HFFc6 (cell line): ENCODE results near the gene LAS1L. TPM values are rescaled to one million over a fixed set of nuclear protein-coding genes. Genes with fewer than 3 reads are reported as not detected.

Source experiments
- DNase-seq: peaks from one replicate; pipeline ENCODE4 v3.0.0-alpha.2; 2018
- H3K27ac Mint-ChIP-seq: 2 replicates; pipeline ENCODE4 v1.8.0; 2020; ENCODE audit warnings: mild to moderate bottlenecking, mixed read lengths
- H3K27me3 Mint-ChIP-seq: 2 replicates; pipeline ENCODE4 v1.8.0; 2021; ENCODE audit warnings: mild to moderate bottlenecking, moderate library complexity, mixed read lengths; ENCODE audit not compliant: insufficient read depth
- H3K36me3 Mint-ChIP-seq: 2 replicates; pipeline ENCODE4 v1.8.0; 2021; ENCODE audit warnings: low read depth, mixed read lengths
- H3K4me1 Mint-ChIP-seq: 2 replicates; pipeline ENCODE4 v1.8.0; 2020; ENCODE audit warnings: low read depth, mixed read lengths
- H3K4me3 Mint-ChIP-seq: 2 replicates; pipeline ENCODE4 v1.8.0; 2020; ENCODE audit warnings: mild to moderate bottlenecking, moderate library complexity, mixed read lengths
- H3K9me3 Mint-ChIP-seq: 2 replicates; pipeline ENCODE4 v1.8.0; 2020; ENCODE audit warnings: mild to moderate bottlenecking, mixed read lengths
- CTCF ChIP-seq: fragments of 200-600 bp; sonication (generic); IDR thresholded peaks from 2 replicates; pipeline ENCODE4 v1.5.0; 2021; ENCODE audit warnings: antibody characterized with exemption, mild to moderate bottlenecking
- total RNA-seq, 6 experiments: library from RNA; stranded (reverse); fragmentation: NEBNext Ultra II Directional; extraction: Animal tissue kit (Norgen Biotek cat#: 25700); gene quantifications; 2 replicates in 1 of 6; 3 replicates in 5 of 6; pipeline ENCODE4 v1.2.3, GENCODE V29; 2021

LAS1L gene
- total RNA-seq, 6 experiments from 2014 or later, result 29.2 to 33.0 (median 31.9) TPM

DNA sequence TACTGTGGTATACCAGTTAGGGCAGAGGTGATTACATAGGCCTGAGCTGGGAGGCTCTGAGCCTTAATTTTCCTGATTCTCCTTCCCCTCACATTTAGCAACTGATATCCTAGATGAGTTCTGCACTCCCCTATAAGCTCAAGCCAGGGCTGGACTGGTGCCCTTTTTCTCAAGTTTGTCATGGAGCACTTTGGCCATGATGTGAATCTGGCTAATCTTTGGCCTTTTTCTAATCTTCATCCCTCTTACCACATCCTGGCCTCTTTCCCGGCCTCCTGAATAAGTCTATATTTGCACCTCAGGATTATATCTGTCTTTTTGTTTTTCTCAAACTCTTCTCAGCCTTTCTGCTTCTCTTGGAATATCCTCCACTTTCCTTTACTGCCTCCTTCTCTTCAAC is 10.9 kb upstream of the LAS1L start:
- H3K4me3 Mint-ChIP-seq, result no peak overlapping the region
- H3K36me3 Mint-ChIP-seq, result no peaks in the 10 kb centered on the region
- DNase-seq, result no peak
- no peak overlapping the region for H3K27ac Mint-ChIP-seq
- H3K27me3 Mint-ChIP-seq, result peaks cover 13% of the 10 kb centered on the region
- H3K9me3 Mint-ChIP-seq, result no peaks in the 10 kb centered on the region
- no peaks in the 10 kb centered on the region for H3K4me1 Mint-ChIP-seq
- TF ChIP-seq CTCF, result no peak

- Mint-ChIP-seq H3K27ac (peak overlapping the region; percentile 46; the same call in 1 of the 2 replicates), H3K4me3 (no peak overlapping the region), H3K4me1 (peaks cover 23% of the 10 kb centered on the region), H3K27me3 (peaks cover under 1% of the 10 kb centered on the region; the same call in 1 of the 2 replicates), H3K36me3 (peaks cover 9% of the 10 kb centered on the region; the same call in 1 of the 2 replicates), H3K9me3 (no peaks in the 10 kb centered on the region)
- no peak for TF ChIP-seq CTCF
- no peak for DNase-seq
Observed at GRCh38 chrX:65537229-65537628, 2.6 kb upstream of the LAS1L start.

GRCh38 chrX:65536291-65536690 is 1.7 kb upstream of the LAS1L start:
- H3K4me3 Mint-ChIP-seq, result no peak overlapping the region
- H3K9me3 Mint-ChIP-seq, result no peaks in the 10 kb centered on the region
- TF ChIP-seq CTCF, result no peak
- peaks cover 14% of the 10 kb centered on the region; the same call in 1 of the 2 replicates for H3K36me3 Mint-ChIP-seq
- no peaks in the 10 kb centered on the region for H3K27me3 Mint-ChIP-seq
- peaks cover 23% of the 10 kb centered on the region for H3K4me1 Mint-ChIP-seq
- DNase-seq, result no peak
- H3K27ac Mint-ChIP-seq, result no peak overlapping the region

GRCh38 chrX:65532016-65532415 is 2.6 kb downstream of the LAS1L start:
- H3K36me3 Mint-ChIP-seq, result peaks cover 14% of the 10 kb centered on the region; the same call in 1 of the 2 replicates
- no peaks in the 10 kb centered on the region for H3K27me3 Mint-ChIP-seq
- no peak overlapping the region for H3K4me3 Mint-ChIP-seq
- no peak for TF ChIP-seq CTCF
- no peak for DNase-seq
- H3K9me3 Mint-ChIP-seq, result no peaks in the 10 kb centered on the region
- H3K4me1 Mint-ChIP-seq, result peaks cover 16% of the 10 kb centered on the region
- H3K27ac Mint-ChIP-seq, result peak overlapping the region; percentile 55; the same call in 1 of the 2 replicates

DNA sequence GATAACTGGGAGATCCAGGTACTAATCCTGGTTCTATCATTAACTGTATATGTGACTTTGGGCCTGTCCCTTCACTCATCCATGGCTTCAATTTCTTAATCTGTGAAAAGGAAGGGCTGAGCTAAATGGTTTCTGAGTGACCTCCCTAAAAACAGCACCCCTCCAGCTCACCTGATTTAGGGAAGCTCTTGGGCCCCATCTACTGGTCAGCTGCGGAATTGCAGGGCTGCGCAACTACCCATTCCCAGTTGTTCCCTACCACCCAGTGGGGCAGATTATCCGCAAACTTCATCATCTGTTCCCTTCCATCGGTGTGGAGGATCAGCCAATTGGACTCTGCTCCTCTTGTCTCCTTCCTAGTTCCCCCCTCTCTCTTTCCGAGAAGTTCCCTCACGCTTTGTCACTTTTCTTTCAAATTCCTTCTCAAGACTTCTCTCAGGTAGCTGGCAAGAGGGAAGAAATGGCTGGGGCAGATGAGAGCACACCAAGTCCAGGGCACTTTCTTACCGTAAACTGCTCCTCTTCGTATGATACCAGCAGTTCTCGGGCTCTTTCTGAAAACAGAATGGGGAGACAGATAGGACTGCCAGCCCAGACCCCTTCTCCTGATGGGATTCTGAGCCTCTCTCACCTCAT is 5.8 kb downstream of the LAS1L start:
- peaks cover 12% of the 10 kb centered on the region for H3K4me1 Mint-ChIP-seq
- H3K36me3 Mint-ChIP-seq, result peaks cover 18% of the 10 kb centered on the region; the same call in 1 of the 2 replicates
- no peak for DNase-seq
- H3K27ac Mint-ChIP-seq, result no peak overlapping the region
- no peaks in the 10 kb centered on the region for H3K9me3 Mint-ChIP-seq
- H3K27me3 Mint-ChIP-seq, result no peaks in the 10 kb centered on the region; the same call in 1 of the 2 replicates
- no peak overlapping the region for H3K4me3 Mint-ChIP-seq
- peak; percentile 92 for TF ChIP-seq CTCF
